ENCODE measurements around the gene HPS5.

The HPS5 gene

DNA sequence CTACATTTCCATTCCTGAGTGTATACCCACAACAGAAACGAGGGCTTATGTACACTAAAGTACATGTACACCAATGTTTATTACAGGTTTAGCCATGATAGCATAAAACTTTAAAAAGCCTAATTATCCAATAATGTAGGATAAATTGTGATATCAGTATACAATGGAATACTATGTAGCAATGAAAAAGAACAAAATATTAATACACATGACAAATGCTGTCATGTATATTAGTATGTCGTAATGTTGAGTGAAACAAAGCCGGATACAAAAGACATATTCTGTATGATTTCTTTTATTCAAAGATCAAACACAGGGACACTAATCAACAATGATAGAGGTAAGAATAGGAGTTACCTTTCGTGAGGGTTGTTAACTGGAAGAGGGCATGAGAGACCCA, 88.0 kb downstream of the HPS5 start:
- Histone ChIP-seq H3K27ac (no peak overlapping the region), H3K9me3 (ENCODE audit: severe bottlenecking) (no peaks in the 10 kb centered on the region)
- TF ChIP-seq, protein P1, sequence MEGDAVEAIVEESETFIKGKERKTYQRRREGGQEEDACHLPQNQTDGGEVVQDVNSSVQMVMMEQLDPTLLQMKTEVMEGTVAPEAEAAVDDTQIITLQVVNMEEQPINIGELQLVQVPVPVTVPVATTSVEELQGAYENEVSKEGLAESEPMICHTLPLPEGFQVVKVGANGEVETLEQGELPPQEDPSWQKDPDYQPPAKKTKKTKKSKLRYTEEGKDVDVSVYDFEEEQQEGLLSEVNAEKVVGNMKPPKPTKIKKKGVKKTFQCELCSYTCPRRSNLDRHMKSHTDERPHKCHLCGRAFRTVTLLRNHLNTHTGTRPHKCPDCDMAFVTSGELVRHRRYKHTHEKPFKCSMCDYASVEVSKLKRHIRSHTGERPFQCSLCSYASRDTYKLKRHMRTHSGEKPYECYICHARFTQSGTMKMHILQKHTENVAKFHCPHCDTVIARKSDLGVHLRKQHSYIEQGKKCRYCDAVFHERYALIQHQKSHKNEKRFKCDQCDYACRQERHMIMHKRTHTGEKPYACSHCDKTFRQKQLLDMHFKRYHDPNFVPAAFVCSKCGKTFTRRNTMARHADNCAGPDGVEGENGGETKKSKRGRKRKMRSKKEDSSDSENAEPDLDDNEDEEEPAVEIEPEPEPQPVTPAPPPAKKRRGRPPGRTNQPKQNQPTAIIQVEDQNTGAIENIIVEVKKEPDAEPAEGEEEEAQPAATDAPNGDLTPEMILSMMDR (IDR thresholded peaks at IDR 0.05; ENCODE audit: low read depth, low read length): no peak

DNA sequence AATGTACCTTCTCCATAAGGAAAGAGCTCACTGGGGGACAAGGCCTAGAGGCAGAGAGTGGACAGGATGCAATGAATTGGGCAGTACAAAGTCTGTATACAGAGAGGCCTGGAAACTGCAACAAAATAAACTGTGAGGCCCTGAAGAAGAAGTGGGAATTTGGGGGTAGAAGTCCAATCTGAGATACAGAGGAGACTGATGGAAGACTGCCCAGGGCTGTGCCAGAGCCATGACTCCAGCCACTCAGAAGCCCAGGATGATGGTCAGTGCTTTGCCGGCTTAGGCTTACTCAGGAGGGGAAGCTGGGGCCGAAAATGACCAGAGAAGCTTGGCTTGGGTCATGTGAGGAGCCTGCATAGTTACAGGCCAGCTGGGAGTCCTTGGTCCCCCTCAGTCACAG, 91.1 kb downstream of the HPS5 start:
- Histone ChIP-seq H3K36me3 (no peaks in the 10 kb centered on the region), H3K4me3 (ENCODE audit: low read depth, low read length) (no peak overlapping the region), H3K27ac (no peak overlapping the region), H3K9me3 (ENCODE audit: severe bottlenecking) (peaks cover 2% of the 10 kb centered on the region), H3K27me3 (ENCODE audit: insufficient read depth, low read depth, severe bottlenecking) (no peaks in the 10 kb centered on the region)
- DNase-seq: peak; percentile 20
- TF ChIP-seq, protein P1 (IDR thresholded peaks at IDR 0.05; ENCODE audit: low read depth, low read length): no peak

More for the DNA sequence above, 88.0 kb downstream of the HPS5 start:
- no peaks in the 10 kb centered on the region for H3K36me3 ChIP-seq
- H3K4me3 ChIP-seq (ENCODE audit: low read depth, low read length): no peak overlapping the region
- DNase-seq: no peak
- no peaks in the 10 kb centered on the region for H3K27me3 ChIP-seq (ENCODE audit: insufficient read depth, low read depth, severe bottlenecking)

DNA sequence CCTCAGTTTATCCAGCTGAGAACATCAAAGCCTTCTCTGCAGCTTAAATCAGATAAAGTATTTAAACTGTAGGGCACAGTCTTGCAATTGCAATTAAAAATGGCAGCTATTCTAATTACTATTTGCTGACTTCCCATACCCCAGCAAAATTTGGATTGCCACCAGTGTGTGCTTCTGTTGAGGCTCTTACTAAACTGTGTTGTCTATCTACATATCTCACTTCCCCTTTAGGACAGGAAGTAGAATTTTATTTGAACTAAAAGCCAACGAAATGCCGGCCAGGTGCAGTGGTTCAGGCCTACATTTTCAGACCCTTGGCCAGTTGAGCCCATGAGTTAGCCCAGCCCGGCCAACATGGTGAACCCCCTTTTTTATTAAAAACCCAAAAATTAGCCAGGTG, 92.4 kb downstream of the HPS5 start:
- H3K27me3 ChIP-seq (ENCODE audit: insufficient read depth, low read depth, severe bottlenecking): no peaks in the 10 kb centered on the region

More for the DNA sequence above, 92.4 kb downstream of the HPS5 start:
- H3K27ac ChIP-seq: no peak overlapping the region
- no peak overlapping the region for H3K4me3 ChIP-seq (ENCODE audit: low read depth, low read length)
- peaks cover 4% of the 10 kb centered on the region for H3K9me3 ChIP-seq (ENCODE audit: severe bottlenecking)
- no peak for DNase-seq
- no peaks in the 10 kb centered on the region for H3K36me3 ChIP-seq
- TF ChIP-seq, protein P1 (IDR thresholded peaks at IDR 0.05; ENCODE audit: low read depth, low read length): no peak
